SK-N-MC (cell line): ENCODE results near the gene KCNMA1.

Experiments
- EZH2 ChIP-seq: fragments of 200-600 bp; sonication (generic); IDR thresholded peaks from one replicate; pipeline ENCODE4 v1.6.1; 2017; ENCODE audit warnings: antibody characterized with exemption
- POLR2AphosphoS5 ChIP-seq: IDR thresholded peaks from 2 replicates; pipeline ENCODE4 v1.6.1; 2012; ENCODE audit warnings: mild to moderate bottlenecking, low read depth, low read length, borderline replicate concordance

DNA sequence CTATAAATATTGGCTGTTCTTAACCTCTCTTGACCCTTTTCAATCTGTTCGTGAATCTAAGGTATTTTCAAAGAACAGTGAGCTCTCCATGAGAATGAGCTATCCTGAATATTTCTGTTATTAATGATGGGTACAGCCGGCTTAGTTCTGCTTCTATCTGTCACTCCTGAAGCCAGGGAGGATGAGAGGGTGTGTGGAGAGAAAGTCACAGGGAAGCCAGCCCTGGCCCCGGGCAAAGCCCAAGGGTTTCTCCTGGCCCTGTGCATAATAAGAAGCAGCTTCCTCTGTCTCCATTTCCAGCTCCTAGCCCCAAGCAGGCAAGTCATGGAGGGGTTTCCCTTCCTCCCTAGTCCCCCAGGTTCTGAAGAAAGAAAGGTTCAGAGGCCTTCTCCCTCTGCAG lies 151.1 kb downstream of the KCNMA1 start:
- no peak for TF ChIP-seq EZH2
- no peak for TF ChIP-seq POLR2AphosphoS5
